Common myeloid progenitor, CD34-positive (primary cell): Measurements from ENCODE around the gene NDUFB7.
A peak's percentile ranks its signal among the peaks of the same experiment; 100 is the strongest.
"Not testable (repeated sequence)": the region's sequence is repeated elsewhere in the genome, so short reads cannot be mapped to it uniquely, and the experiment has no call there.

Experiments
- CTCF ChIA-PET: fragments of 350-600 bp; sonication (Branson Sonifier 250); formaldehyde crosslinking; loops from one replicate; lab custom pipeline; 2021; ENCODE audit warnings: antibody characterized with exemption; lab: Charles Lee
- POLR2A ChIA-PET: fragments of 350-600 bp; sonication (Branson Sonifier 250); formaldehyde crosslinking; loops from one replicate; lab custom pipeline; 2021; ENCODE audit warnings: antibody characterized with exemption; lab: Charles Lee
- DNase-seq, 3 donors: peaks; one replicate each; pipeline versions ENCODE4 v3.0.0 to v3.0.0-alpha.2; 2013
- H3K27ac ChIP-seq, 2 experiments: 1 replicate in 1 of 2; 2 replicates in 1 of 2; pipeline ENCODE4 v1.7.0; 2013; ENCODE audit warnings: inconsistent platforms in 2 of 2, low read length in 2 of 2, mild to moderate bottlenecking in 2 of 2, low read depth in 1 of 2, moderate library complexity in 1 of 2; ENCODE audit not compliant: severe bottlenecking in 2 of 2, insufficient read depth in 1 of 2, poor library complexity in 1 of 2
- H3K27me3 ChIP-seq, 5 experiments: replicated peaks in 2 of 5; 1 replicate in 3 of 5; 2 replicates in 2 of 5; pipeline versions ENCODE4 v1.6.1 to v1.7.0; 2013; ENCODE audit warnings: low read length in 4 of 5, mild to moderate bottlenecking in 2 of 5, moderate library complexity in 2 of 5, inconsistent platforms in 1 of 5; ENCODE audit not compliant: insufficient read depth in 5 of 5, control insufficient read depth in 4 of 5
- H3K36me3 ChIP-seq, 4 experiments: 1 replicate in 2 of 4; 2 replicates in 2 of 4; pipeline versions ENCODE4 v1.6.1 to v1.7.0; 2013; ENCODE audit warnings: low read length in 3 of 4, control low read depth in 1 of 4, mild to moderate bottlenecking in 1 of 4; ENCODE audit not compliant: control insufficient read depth in 4 of 4, insufficient read depth in 4 of 4
- H3K4me1 ChIP-seq, 4 experiments: 1 replicate in 3 of 4; 2 replicates in 1 of 4; pipeline versions ENCODE4 v1.6.1 to v1.7.1; 2013; ENCODE audit warnings: low read length in 3 of 4, mild to moderate bottlenecking in 3 of 4, control low read depth in 1 of 4, inconsistent platforms in 1 of 4, moderate library complexity in 1 of 4; ENCODE audit not compliant: control insufficient read depth in 4 of 4, insufficient read depth in 4 of 4; ENCODE audit errors: control extremely low read depth in 1 of 4
- H3K4me3 ChIP-seq, 7 experiments: 1 replicate in 4 of 7; 2 replicates in 3 of 7; pipeline versions ENCODE4 v1.5.1 to v1.7.0; 2013; ENCODE audit warnings: mild to moderate bottlenecking in 7 of 7, low read length in 6 of 7, moderate library complexity in 6 of 7, inconsistent platforms in 2 of 7, low read depth in 2 of 7, control low read depth in 1 of 7; ENCODE audit not compliant: insufficient read depth in 4 of 7, control insufficient read depth in 1 of 7; ENCODE audit errors: extremely low read depth in 1 of 7
- H3K9me3 ChIP-seq, 5 experiments: 1 replicate in 4 of 5; 2 replicates in 1 of 5; pipeline versions ENCODE4 v1.6.1 to v1.7.1; 2013; ENCODE audit warnings: low read length in 4 of 5, mild to moderate bottlenecking in 2 of 5, inconsistent platforms in 1 of 5, low read depth in 1 of 5, moderate library complexity in 1 of 5; ENCODE audit not compliant: control insufficient read depth in 4 of 5, insufficient read depth in 2 of 5; ENCODE audit errors: control extremely low read depth in 1 of 5
- WGBS: methylation state at CpG from one replicate; pipeline ENCODE4 v1.1.5; 2013; ENCODE audit not compliant: insufficient coverage; 5-methylcytosine and 5-hydroxymethylcytosine counted together

Gene NDUFB7

GRCh38 chr19:14554382-14554812 is 17.5 kb downstream of the NDUFB7 start:
- POLR2A ChIA-PET: interaction anchor here (3.1 kb wide), 1 partner anchor 36 kb away, joined by 11 read pairs; the partner anchor contains the start of gene DNAJB1
- peaks cover 0 to 21% (median 2%) of the 10 kb centered on the region in 4 experiments for H3K36me3 ChIP-seq
- 82% methylated on average over 6 of the region's 6 CpGs for WGBS
- no peaks in the 10 kb centered on the region for H3K27me3 ChIP-seq
- H3K4me3 ChIP-seq: no peak overlapping the region
- DNase-seq: no peak
- H3K4me1 ChIP-seq: peaks cover 0 to 45% (median 34%) of the 10 kb centered on the region in 4 experiments
- H3K27ac ChIP-seq: no peak overlapping the region
- no peaks in the 10 kb centered on the region for H3K9me3 ChIP-seq
- CTCF ChIA-PET: interaction anchor here (0.8 to 4.4 kb wide), 11 partner anchors 9 to 132 kb away, joined by 3 to 26 read pairs (median 5); partner anchors contain the start of genes NDUFB7 and TECR

- CTCF ChIA-PET: interaction anchor here (0.8 to 4.4 kb wide), 11 partner anchors 8 to 132 kb away, joined by 3 to 26 read pairs (median 4); partner anchors contain the start of genes NDUFB7 and TECR
- Histone ChIP-seq H3K27me3 (no peaks in the 10 kb centered on the region), H3K4me3 (no peak overlapping the region), H3K4me1 (peaks cover 0 to 42% (median 34%) of the 10 kb centered on the region in 4 experiments), H3K27ac (peak overlapping the region in 1 of 2 experiments; percentile 4), H3K36me3 (peaks cover 0 to 21% (median 2%) of the 10 kb centered on the region in 4 experiments), H3K9me3 (no peaks in the 10 kb centered on the region)
- POLR2A ChIA-PET: interaction anchor here (3.1 kb wide), 1 partner anchor 36 kb away, joined by 11 read pairs; the partner anchor contains the start of gene DNAJB1
- WGBS: 82% methylated on average over 8 of the region's 9 CpGs
- DNase-seq: no peak
Observed at GRCh38 chr19:14553939-14554243, 18.0 kb downstream of the NDUFB7 start.

- Histone ChIP-seq H3K36me3 (peaks cover 0 to 23% (median 3%) of the 10 kb centered on the region in 4 experiments), H3K4me1 (peaks cover 0 to 37% (median 33%) of the 10 kb centered on the region in 4 experiments), H3K4me3 (no peak overlapping the region), H3K27ac (no peak overlapping the region), H3K27me3 (no peaks in the 10 kb centered on the region), H3K9me3 (no peaks in the 10 kb centered on the region)
- 97% methylated on average over 35 of the region's 35 CpGs for WGBS
- ChIA-PET POLR2A (interaction anchor here (3.1 kb wide), 1 partner anchor 35 kb away, joined by 11 read pairs; the partner anchor contains the start of gene DNAJB1), CTCF (interaction anchor here (0.8 to 4.4 kb wide), 10 partner anchors 8 to 133 kb away, joined by 3 to 26 read pairs (median 4); partner anchors contain the start of genes NDUFB7 and TECR)
- DNase-seq: no peak
Observed at GRCh38 chr19:14553042-14553938, 18.6 kb downstream of the NDUFB7 start.

GRCh38 chr19:14552006-14552360 is 19.9 kb downstream of the NDUFB7 start:
- H3K27me3 ChIP-seq, H3K4me3 ChIP-seq, DNase-seq, H3K9me3 ChIP-seq: not testable (repeated sequence)
- WGBS: 100% methylated on average over 4 of the region's 8 CpGs
- CTCF ChIA-PET: interaction anchor here (0.7 to 4.0 kb wide), 14 partner anchors 8 to 48 kb away, joined by 3 to 34 read pairs (median 5); partner anchors contain the start of genes DNAJB1 and NDUFB7
- Histone ChIP-seq H3K36me3 (peaks cover 0 to 25% (median 3%) of the 10 kb centered on the region in 4 experiments), H3K27ac (peak overlapping the region in 1 of 2 experiments; percentile 67), H3K4me1 (peaks cover 0 to 37% (median 33%) of the 10 kb centered on the region in 4 experiments)
- POLR2A ChIA-PET: interaction anchor here (0.7 to 2.5 kb wide), 2 partner anchors 13 to 34 kb away, joined by 3 to 10 read pairs; partner anchors contain the start of gene DNAJB1

- Histone ChIP-seq H3K36me3 (peaks cover 2 to 25% (median 3%) of the 10 kb centered on the region in 4 experiments), H3K4me3 (peak overlapping the region in 4 of 7 experiments; percentile 27 to 67 (median 42)), H3K27ac (peak overlapping the region in 1 of 2 experiments; percentile 67), H3K4me1 (peaks cover 0 to 32% (median 28%) of the 10 kb centered on the region in 4 experiments)
- ChIA-PET CTCF (interaction anchor here (0.7 to 4.0 kb wide), 16 partner anchors 8 to 55 kb away, joined by 3 to 34 read pairs (median 5); partner anchors contain the start of genes DNAJB1, GIPC1 and NDUFB7), POLR2A (interaction anchor here (0.7 to 2.5 kb wide), 2 partner anchors 13 to 33 kb away, joined by 3 to 10 read pairs; partner anchors contain the start of gene DNAJB1)
- WGBS: 22% methylated on average over 6 of the region's 12 CpGs
- DNase-seq: peak; percentile 87 to 95 (median 93)
- not testable (repeated sequence) for H3K9me3 ChIP-seq, H3K27me3 ChIP-seq
Observed at GRCh38 chr19:14551134-14552005, 20.5 kb downstream of the NDUFB7 start.

GRCh38 chr19:14550201-14550754 is 21.6 kb downstream of the NDUFB7 start:
- Histone ChIP-seq H3K4me3 (no peak overlapping the region), H3K36me3 (peaks cover 2 to 32% (median 6%) of the 10 kb centered on the region in 4 experiments), H3K27me3 (no peaks in the 10 kb centered on the region), H3K9me3 (no peaks in the 10 kb centered on the region), H3K27ac (peak overlapping the region in 1 of 2 experiments; percentile 67), H3K4me1 (peaks cover 0 to 29% (median 25%) of the 10 kb centered on the region in 4 experiments)
- 67% methylated on average over 15 of the region's 15 CpGs for WGBS
- no peak for DNase-seq
- CTCF ChIA-PET: interaction anchor here (0.9 to 4.0 kb wide), 9 partner anchors 10 to 70 kb away, joined by 3 to 34 read pairs (median 6); partner anchors contain the start of gene GIPC1
- POLR2A ChIA-PET: interaction anchor here (2.5 kb wide), 1 partner anchor 32 kb away, joined by 10 read pairs; the partner anchor contains the start of gene DNAJB1
